ENCODE results near the gene HEPACAM.
A peak's percentile ranks its signal among the peaks of the same experiment; 100 is the strongest.

Gene HEPACAM

GRCh38 chr11:124880958-124881357 lies 54.9 kb downstream of the HEPACAM start:
- no peak for DNase-seq (ENCODE audit: low read depth)
- in situ Hi-C loops (cut with HindIII; ENCODE audit: low sequenced_read_pairs): no loop called here
- no peak overlapping the region for H3K4me3 ChIP-seq (ENCODE audit: low read depth, low read length)
- no peak for TF ChIP-seq CTCF (IDR thresholded peaks at IDR 0.05; ENCODE audit: low read depth, low read length, missing control alignments)

GRCh38 chr11:124880290-124880611 lies 55.6 kb downstream of the HEPACAM start:
- in situ Hi-C loops (cut with HindIII; ENCODE audit: low sequenced_read_pairs): no loop called here
- DNase-seq (ENCODE audit: low read depth): no peak
- TF ChIP-seq CTCF (IDR thresholded peaks at IDR 0.05; ENCODE audit: low read depth, low read length, missing control alignments): no peak
- H3K4me3 ChIP-seq (ENCODE audit: low read depth, low read length): no peak overlapping the region

GRCh38 chr11:124879493-124880289 lies 56.2 kb downstream of the HEPACAM start:
- in situ Hi-C loops (cut with HindIII; ENCODE audit: low sequenced_read_pairs): no loop called here
- no peak overlapping the region for H3K4me3 ChIP-seq (ENCODE audit: low read depth, low read length)
- TF ChIP-seq CTCF (IDR thresholded peaks at IDR 0.05; ENCODE audit: low read depth, low read length, missing control alignments): no peak
- DNase-seq (ENCODE audit: low read depth): no peak

GRCh38 chr11:124878759-124879492 lies 56.9 kb downstream of the HEPACAM start:
- TF ChIP-seq CTCF (IDR thresholded peaks at IDR 0.05; ENCODE audit: low read depth, low read length, missing control alignments): no peak
- DNase-seq (ENCODE audit: low read depth): no peak
- no peak overlapping the region for H3K4me3 ChIP-seq (ENCODE audit: low read depth, low read length)
- in situ Hi-C loops (cut with HindIII; ENCODE audit: low sequenced_read_pairs): no loop called here

- in situ Hi-C loops (cut with HindIII; ENCODE audit: low sequenced_read_pairs): no loop called here
- TF ChIP-seq CTCF (IDR thresholded peaks at IDR 0.05; ENCODE audit: low read depth, low read length, missing control alignments): no peak
- peak overlapping the region; percentile 56 for H3K4me3 ChIP-seq (ENCODE audit: low read depth, low read length)
- no peak for DNase-seq (ENCODE audit: low read depth)
These were observed 57.7 kb downstream of the HEPACAM start for GRCh38 chr11:124877910-124878758.

- peak overlapping the region; percentile 56 for H3K4me3 ChIP-seq (ENCODE audit: low read depth, low read length)
- in situ Hi-C loops (cut with HindIII; ENCODE audit: low sequenced_read_pairs): no loop called here
- DNase-seq (ENCODE audit: low read depth): no peak
- TF ChIP-seq CTCF (IDR thresholded peaks at IDR 0.05; ENCODE audit: low read depth, low read length, missing control alignments): no peak
These were observed 58.3 kb downstream of the HEPACAM start for GRCh38 chr11:124877631-124877909.

All from astrocyte of the cerebellum (primary cell).